Body of pancreas (tissue), 4 donors: Measurements from ENCODE around the gene GPR176.

Experiments
- POLR2A ChIP-seq, 3 donors: fragments of 450-650 bp; IDR thresholded peaks; one replicate each; pipeline ENCODE4 v1.6.1; 2016; ENCODE audit warnings: antibody characterized with exemption in 3 of 3, mild to moderate bottlenecking in 2 of 3
- TF ChIP-seq, protein P1 (sequence below), 7 experiments: fragments of 450-650 bp in 4 of 7; fragments of 200-600 bp in 3 of 7; sonication (generic) in 3 of 7; IDR thresholded peaks; one replicate each; pipeline ENCODE4 v1.5.1; 2016 to 2019; ENCODE audit warnings: antibody characterized with exemption in 7 of 7

DNA sequence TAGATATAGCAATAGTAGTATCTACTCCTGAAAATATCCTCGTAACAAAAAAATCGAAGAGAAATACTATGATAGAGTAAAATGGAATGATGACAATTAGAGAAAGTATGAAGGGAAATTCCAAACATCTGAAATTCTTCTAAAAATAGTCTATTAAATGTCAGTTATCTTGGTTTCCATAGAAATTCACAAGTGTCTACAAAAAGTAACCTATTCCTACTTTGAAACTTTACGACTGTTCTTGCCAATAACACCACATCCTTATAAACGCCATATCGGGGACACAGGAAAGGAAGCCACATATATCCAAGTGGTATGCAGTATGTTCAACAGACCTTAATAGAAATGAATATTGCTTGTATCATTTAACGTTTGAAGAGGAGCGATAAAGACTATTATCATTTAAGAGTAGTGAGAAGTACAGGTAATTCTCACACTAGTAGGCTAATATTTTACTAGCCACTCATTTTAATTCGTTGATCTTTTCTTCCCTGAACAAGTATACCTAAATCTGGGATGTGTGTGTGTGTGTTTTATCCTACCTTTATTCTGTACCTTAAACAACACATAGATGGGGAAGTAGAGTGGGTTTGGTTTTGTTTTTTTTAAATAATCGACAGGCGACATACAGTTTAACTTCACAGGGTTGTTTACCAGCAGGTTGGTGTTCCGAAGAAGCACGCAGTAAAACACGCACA, 1.2 kb downstream of the GPR176 start:
- TF ChIP-seq POLR2A (IDR thresholded peaks at IDR 0.05) = no peak
- TF ChIP-seq, protein P1, sequence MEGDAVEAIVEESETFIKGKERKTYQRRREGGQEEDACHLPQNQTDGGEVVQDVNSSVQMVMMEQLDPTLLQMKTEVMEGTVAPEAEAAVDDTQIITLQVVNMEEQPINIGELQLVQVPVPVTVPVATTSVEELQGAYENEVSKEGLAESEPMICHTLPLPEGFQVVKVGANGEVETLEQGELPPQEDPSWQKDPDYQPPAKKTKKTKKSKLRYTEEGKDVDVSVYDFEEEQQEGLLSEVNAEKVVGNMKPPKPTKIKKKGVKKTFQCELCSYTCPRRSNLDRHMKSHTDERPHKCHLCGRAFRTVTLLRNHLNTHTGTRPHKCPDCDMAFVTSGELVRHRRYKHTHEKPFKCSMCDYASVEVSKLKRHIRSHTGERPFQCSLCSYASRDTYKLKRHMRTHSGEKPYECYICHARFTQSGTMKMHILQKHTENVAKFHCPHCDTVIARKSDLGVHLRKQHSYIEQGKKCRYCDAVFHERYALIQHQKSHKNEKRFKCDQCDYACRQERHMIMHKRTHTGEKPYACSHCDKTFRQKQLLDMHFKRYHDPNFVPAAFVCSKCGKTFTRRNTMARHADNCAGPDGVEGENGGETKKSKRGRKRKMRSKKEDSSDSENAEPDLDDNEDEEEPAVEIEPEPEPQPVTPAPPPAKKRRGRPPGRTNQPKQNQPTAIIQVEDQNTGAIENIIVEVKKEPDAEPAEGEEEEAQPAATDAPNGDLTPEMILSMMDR (IDR thresholded peaks at IDR 0.05) = no peak
